NCI-H2107 (cell line): ENCODE measurements around the gene GC.
A peak's percentile ranks its signal among the peaks of the same experiment; 100 is the strongest.
"Not testable (repeated sequence)": the region's sequence is repeated elsewhere in the genome, so short reads cannot be mapped to it uniquely, and the experiment has no call there.

ENCODE experiments used
- DNase-seq: peaks from one replicate; lab custom pipeline; 2025; lab: John Stamatoyannopoulos, UW

GC gene

GRCh38 chr4:71768123-71768522 is 15.8 kb downstream of the GC start:
- DNase-seq = no peak

GRCh38 chr4:71765821-71766383 is 18.0 kb downstream of the GC start:
- no peak for DNase-seq

- DNase-seq = no peak
Observed at GRCh38 chr4:71765350-71765749, 18.5 kb downstream of the GC start.

- DNase-seq = no peak
Observed at GRCh38 chr4:71752383-71753042, 31.4 kb downstream of the GC start.

GRCh38 chr4:71749008-71749594 is 34.8 kb downstream of the GC start:
- DNase-seq = no peak

- no peak for DNase-seq
Observed at GRCh38 chr4:71746379-71746778, 37.5 kb downstream of the GC start.

GRCh38 chr4:71738782-71739181 is 45.1 kb downstream of the GC start:
- not testable (repeated sequence) for DNase-seq

GRCh38 chr4:71732706-71733105 is 51.2 kb downstream of the GC start:
- no peak for DNase-seq

- DNase-seq = no peak
Observed at GRCh38 chr4:71732066-71732465, 51.8 kb downstream of the GC start.

- no peak for DNase-seq
Observed at GRCh38 chr4:71729856-71730255, 54.0 kb downstream of the GC start.

- peak; percentile 6 for DNase-seq
Observed at GRCh38 chr4:71713611-71714203, 70.2 kb downstream of the GC start.

GRCh38 chr4:71711985-71712348 is 71.9 kb downstream of the GC start:
- no peak for DNase-seq

- no peak for DNase-seq
Observed at GRCh38 chr4:71711044-71711984, 72.6 kb downstream of the GC start.

- no peak for DNase-seq
Observed at GRCh38 chr4:71709961-71710360, 73.9 kb downstream of the GC start.

GRCh38 chr4:71698141-71698540 is 85.7 kb downstream of the GC start:
- no peak for DNase-seq

- no peak for DNase-seq
Observed at GRCh38 chr4:71697031-71697430, 86.8 kb downstream of the GC start.

GRCh38 chr4:71694961-71695360 is 88.9 kb downstream of the GC start:
- no peak for DNase-seq

GRCh38 chr4:71692963-71693362 is 90.9 kb downstream of the GC start:
- no peak for DNase-seq

GRCh38 chr4:71692198-71692597 is 91.7 kb downstream of the GC start:
- no peak for DNase-seq
